Osteoblast (primary cell): ENCODE data around the gene PIK3CB. TPM values are rescaled to one million over a fixed set of nuclear protein-coding genes. Genes with fewer than 3 reads are reported as not detected.

Experiments used
- DNase-seq: peaks from one replicate; pipeline ENCODE4 v3.0.0; 2011; ENCODE audit warnings: low spot score, mixed read lengths; ENCODE audit not compliant: insufficient read length; ENCODE audit errors: missing footprints
- H2AFZ ChIP-seq: 2 replicates; pipeline ENCODE4 v1.6.0; 2011; ENCODE audit warnings: mild to moderate bottlenecking, low read length
- H3K27ac ChIP-seq: 2 replicates; pipeline ENCODE4 v1.5.1; 2011; ENCODE audit warnings: mild to moderate bottlenecking, low read depth, low read length, moderate library complexity
- H3K27me3 ChIP-seq: 2 replicates; pipeline ENCODE4 v1.6.0; 2012; ENCODE audit warnings: mild to moderate bottlenecking, control low read depth, inconsistent platforms, low read length, moderate library complexity; ENCODE audit not compliant: insufficient read depth
- H3K36me3 ChIP-seq: 2 replicates; pipeline ENCODE4 v1.5.1; 2011; ENCODE audit warnings: mild to moderate bottlenecking, low read length, control low read depth, moderate library complexity; ENCODE audit not compliant: insufficient read depth
- H3K4me1 ChIP-seq: 2 replicates; pipeline ENCODE4 v1.5.1; 2011; ENCODE audit warnings: mild to moderate bottlenecking, low read length, control low read depth, moderate library complexity; ENCODE audit not compliant: insufficient read depth
- H3K4me2 ChIP-seq: 2 replicates; pipeline ENCODE4 v1.6.0; 2011; ENCODE audit warnings: mild to moderate bottlenecking, low read length; ENCODE audit not compliant: insufficient read depth
- H3K4me3 ChIP-seq: fragments of 200-600 bp; sonication (generic); 3 replicates; pipeline ENCODE4 v1.5.1; 2012; ENCODE audit warnings: mild to moderate bottlenecking, low read length, inconsistent platforms; ENCODE audit not compliant: insufficient read depth
- H3K79me2 ChIP-seq: 2 replicates; pipeline ENCODE4 v1.6.0; 2012; ENCODE audit warnings: mild to moderate bottlenecking, low read length, control low read depth, inconsistent platforms; ENCODE audit not compliant: insufficient read depth
- H3K9me3 ChIP-seq: 2 replicates; pipeline ENCODE4 v1.5.1; 2011; ENCODE audit warnings: low read depth, low read length, control low read depth
- H4K20me1 ChIP-seq: 2 replicates; pipeline ENCODE4 v1.6.0; 2012; ENCODE audit warnings: mild to moderate bottlenecking, low read length, control low read depth; ENCODE audit not compliant: insufficient read depth
- CTCF ChIP-seq: IDR thresholded peaks from 2 replicates; pipeline ENCODE4 v1.5.1; 2011; ENCODE audit warnings: mild to moderate bottlenecking, low read depth, low read length, moderate library complexity; ENCODE audit errors: extremely low read depth
- total RNA-seq: library from RNA; depleted of rRNA; stranded (reverse); fragments of >200 nt; gene quantifications from 2 replicates; pipeline ENCODE4 v1.2.3, GENCODE V29; 2012

PIK3CB gene
- total RNA-seq, 1 donor, result 14.5 TPM

- Histone ChIP-seq H4K20me1 (no peaks in the 10 kb centered on the region), H3K4me3 (no peak overlapping the region), H3K4me1 (peaks cover 26% of the 10 kb centered on the region), H3K9me3 (no peaks in the 10 kb centered on the region), H2AFZ (peak overlapping the region; percentile 64), H3K79me2 (no peaks in the 10 kb centered on the region), H3K27ac (peak overlapping the region; percentile 72), H3K27me3 (no peaks in the 10 kb centered on the region), H3K36me3 (no peaks in the 10 kb centered on the region), H3K4me2 (peak overlapping the region; percentile 16)
- no peak for TF ChIP-seq CTCF
- peak; percentile 78 for DNase-seq
Observed at GRCh38 chr3:138861798-138862197, 27.1 kb upstream of the PIK3CB start.

GRCh38 chr3:138856799-138857198 is 22.1 kb upstream of the PIK3CB start:
- H3K79me2 ChIP-seq, result no peaks in the 10 kb centered on the region
- no peaks in the 10 kb centered on the region for H3K36me3 ChIP-seq
- no peak overlapping the region for H2AFZ ChIP-seq
- DNase-seq, result no peak
- H3K27ac ChIP-seq, result no peak overlapping the region
- peaks cover 6% of the 10 kb centered on the region for H3K4me1 ChIP-seq
- H3K27me3 ChIP-seq, result no peaks in the 10 kb centered on the region
- TF ChIP-seq CTCF, result no peak
- no peaks in the 10 kb centered on the region for H4K20me1 ChIP-seq
- no peak overlapping the region for H3K4me2 ChIP-seq
- no peaks in the 10 kb centered on the region for H3K9me3 ChIP-seq
- no peak overlapping the region for H3K4me3 ChIP-seq

DNA sequence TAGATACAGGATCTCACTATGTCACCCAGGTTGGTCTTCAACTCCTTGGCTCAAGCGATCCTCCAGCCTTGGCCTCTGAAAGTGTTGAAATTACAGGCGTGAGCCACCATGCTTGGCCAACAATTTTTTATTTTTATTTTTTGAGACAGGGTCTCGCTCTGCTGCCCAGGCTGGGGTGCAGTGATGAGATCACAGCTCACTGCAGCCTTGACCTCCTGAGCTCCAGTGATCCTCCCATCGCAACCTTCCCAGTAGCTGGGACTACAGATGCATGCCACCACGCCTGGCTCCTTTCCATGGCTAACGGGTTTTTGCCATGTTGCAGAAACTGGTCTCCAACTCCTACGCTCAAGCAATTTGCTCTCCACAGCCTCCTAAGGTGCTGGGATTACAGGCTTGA is 20.2 kb upstream of the PIK3CB start:
- no peaks in the 10 kb centered on the region for H3K9me3 ChIP-seq
- no peak overlapping the region for H3K4me3 ChIP-seq
- no peak for TF ChIP-seq CTCF
- no peaks in the 10 kb centered on the region for H3K4me1 ChIP-seq
- no peaks in the 10 kb centered on the region for H3K27me3 ChIP-seq
- H3K79me2 ChIP-seq, result no peaks in the 10 kb centered on the region
- H4K20me1 ChIP-seq, result no peaks in the 10 kb centered on the region
- no peak overlapping the region for H3K27ac ChIP-seq
- H3K36me3 ChIP-seq, result no peaks in the 10 kb centered on the region
- DNase-seq, result no peak
- H3K4me2 ChIP-seq, result no peak overlapping the region
- no peak overlapping the region for H2AFZ ChIP-seq

DNA sequence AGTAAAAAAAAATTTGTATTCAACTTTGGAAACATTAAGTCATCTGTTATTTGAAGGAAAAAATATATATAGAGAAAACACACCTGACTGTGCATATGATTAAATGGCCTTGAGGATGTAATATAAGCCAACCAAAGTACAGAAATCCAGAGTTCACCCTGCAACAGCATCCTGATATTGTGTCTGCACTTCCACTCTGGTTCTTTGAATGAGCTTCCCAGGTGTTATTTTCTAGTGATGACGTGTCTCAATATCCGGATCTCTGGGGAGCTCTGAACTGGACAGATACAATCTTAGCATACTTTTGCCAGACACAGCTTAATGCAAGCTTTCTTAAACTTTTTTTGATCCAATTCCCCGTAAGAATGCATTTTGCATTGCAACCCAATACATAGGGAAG is 19.5 kb upstream of the PIK3CB start:
- Histone ChIP-seq H3K79me2 (no peaks in the 10 kb centered on the region), H3K9me3 (no peaks in the 10 kb centered on the region), H2AFZ (no peak overlapping the region), H3K27ac (no peak overlapping the region), H3K4me1 (no peaks in the 10 kb centered on the region), H3K36me3 (no peaks in the 10 kb centered on the region), H3K4me3 (no peak overlapping the region), H4K20me1 (no peaks in the 10 kb centered on the region), H3K27me3 (no peaks in the 10 kb centered on the region), H3K4me2 (no peak overlapping the region)
- TF ChIP-seq CTCF, result no peak
- DNase-seq, result no peak
